SK-N-MC (cell line): ENCODE data around the gene TMEM223.
"Not testable (repeated sequence)": the region's sequence is repeated elsewhere in the genome, so short reads cannot be mapped to it uniquely, and the experiment has no call there.

Experiments
- DNase-seq: peaks from one replicate; pipeline ENCODE4 v3.0.0-alpha.2; 2011; ENCODE audit warnings: low read depth, low spot score
- H3K27ac ChIP-seq: fragments of 200-600 bp; sonication (generic); 2 replicates; pipeline ENCODE4 v1.5.1; 2016; ENCODE audit warnings: mixed run types
- H3K36me3 ChIP-seq: fragments of 200-600 bp; sonication (generic); 2 replicates; pipeline ENCODE4 v1.6.1; 2017; ENCODE audit warnings: antibody characterized with exemption, low read length, mixed read lengths; ENCODE audit not compliant: insufficient read depth
- H3K4me3 ChIP-seq: fragments of 200-600 bp; sonication (generic); 2 replicates; pipeline ENCODE4 v1.5.1; 2016
- H3K9ac ChIP-seq: fragments of 200-600 bp; sonication (generic); 2 replicates; pipeline ENCODE4 v1.8.0; 2017; ENCODE audit warnings: mixed run types, mixed read lengths; ENCODE audit not compliant: insufficient read length
- H3K9me3 ChIP-seq: fragments of 200-600 bp; sonication (generic); 2 replicates; pipeline ENCODE4 v1.6.1; 2017; ENCODE audit warnings: low read depth, mild to moderate bottlenecking, antibody characterized with exemption, low read length, moderate library complexity, mixed read lengths
- EZH2 ChIP-seq: fragments of 200-600 bp; sonication (generic); IDR thresholded peaks from one replicate; pipeline ENCODE4 v1.6.1; 2017; ENCODE audit warnings: antibody characterized with exemption
- FOXP2 ChIP-seq: optimal IDR thresholded peaks from 2 replicates; pipeline ENCODE3; 2011; ENCODE audit warnings: mild to moderate bottlenecking, moderate library complexity; ENCODE audit not compliant: insufficient read depth; ENCODE audit errors: extremely low read length, control extremely low read depth
- POLR2AphosphoS5 ChIP-seq: IDR thresholded peaks from 2 replicates; pipeline ENCODE4 v1.6.1; 2012; ENCODE audit warnings: mild to moderate bottlenecking, low read depth, low read length, borderline replicate concordance

TMEM223 gene

GRCh38 chr11:62771144-62772021 is 20.4 kb downstream of the TMEM223 start, which contains the start of gene TAF6L:
Gene TAF6L, plus strand, starts transcription at chr11:62771396. Its CDS starts 4,388 bp downstream, at chr11:62775784.
- Histone ChIP-seq H3K9ac (peak within 1 kb of the TSS; percentile 86), H3K9me3 (no peaks in the 10 kb centered on the region), H3K4me3 (peak within 1 kb of the TSS; percentile 93), H3K27ac (peak within 1 kb of the TSS; percentile 87), H3K36me3 (peaks cover 28% of the 10 kb centered on the region; the same call in 1 of the 2 replicates)
- TF ChIP-seq FOXP2: no peak
- TF ChIP-seq EZH2: no peak
- TF ChIP-seq POLR2AphosphoS5: peak; percentile 75; the same call in 1 of the 2 replicates
- DNase-seq: peak; percentile 80

- DNase-seq: no peak
- H3K9ac ChIP-seq: peak overlapping the region; percentile 82
- H3K9me3 ChIP-seq: no peaks in the 10 kb centered on the region
- H3K27ac ChIP-seq: peak overlapping the region; percentile 87
- peaks cover 26% of the 10 kb centered on the region; the same call in 1 of the 2 replicates for H3K36me3 ChIP-seq
- H3K4me3 ChIP-seq: peak overlapping the region; percentile 93
- TF ChIP-seq POLR2AphosphoS5 (no peak), EZH2 (no peak), FOXP2 (no peak)
These were observed 21.0 kb downstream of the TMEM223 start for GRCh38 chr11:62770778-62771143.

GRCh38 chr11:62760867-62761227 is 31.0 kb downstream of the TMEM223 start:
- H3K9ac ChIP-seq, H3K9me3 ChIP-seq, DNase-seq, H3K27ac ChIP-seq, H3K36me3 ChIP-seq: not testable (repeated sequence)
- peak overlapping the region; percentile 99 for H3K4me3 ChIP-seq

- no peak overlapping the region for H3K9ac ChIP-seq
- no peak for DNase-seq
- TF ChIP-seq POLR2AphosphoS5 (no peak), FOXP2 (no peak), EZH2 (no peak)
- H3K4me3 ChIP-seq: no peak overlapping the region
- peaks cover 5% of the 10 kb centered on the region; the same call in 1 of the 2 replicates for H3K36me3 ChIP-seq
- no peaks in the 10 kb centered on the region for H3K9me3 ChIP-seq
- H3K27ac ChIP-seq: no peak overlapping the region
These were observed 33.7 kb downstream of the TMEM223 start for GRCh38 chr11:62757846-62758788.

- no peak for DNase-seq
- Histone ChIP-seq H3K27ac (no peak overlapping the region), H3K9me3 (no peaks in the 10 kb centered on the region), H3K36me3 (peaks cover 4% of the 10 kb centered on the region; the same call in 1 of the 2 replicates), H3K4me3 (no peak overlapping the region), H3K9ac (no peak overlapping the region)
- TF ChIP-seq FOXP2: no peak
- no peak for TF ChIP-seq EZH2
- TF ChIP-seq POLR2AphosphoS5: no peak
These were observed 36.7 kb downstream of the TMEM223 start for GRCh38 chr11:62755086-62755615.

GRCh38 chr11:62753736-62754603 is 37.8 kb downstream of the TMEM223 start, which contains the start of gene ZBTB3:
Gene ZBTB3, minus strand, starts transcription at chr11:62754160. Its CDS starts 496 bp downstream, at chr11:62753664.
- H3K4me3 ChIP-seq: peak within 1 kb of the TSS; percentile 100
- no peaks in the 10 kb centered on the region for H3K9me3 ChIP-seq
- peak; percentile 97 for DNase-seq
- peak; percentile 29 for TF ChIP-seq FOXP2
- peak; percentile 84 for TF ChIP-seq POLR2AphosphoS5
- no peak for TF ChIP-seq EZH2
- peaks cover 4% of the 10 kb centered on the region; the same call in 1 of the 2 replicates for H3K36me3 ChIP-seq
- peak within 1 kb of the TSS; percentile 96 for H3K27ac ChIP-seq
- peak within 1 kb of the TSS; percentile 91 for H3K9ac ChIP-seq

GRCh38 chr11:62752994-62753735 is 38.6 kb downstream of the TMEM223 start:
- Histone ChIP-seq H3K27ac (peak overlapping the region; percentile 96), H3K36me3 (peaks cover 4% of the 10 kb centered on the region; the same call in 1 of the 2 replicates), H3K9ac (peak overlapping the region; percentile 91), H3K9me3 (no peaks in the 10 kb centered on the region), H3K4me3 (peak overlapping the region; percentile 100)
- TF ChIP-seq POLR2AphosphoS5 (no peak), FOXP2 (no peak), EZH2 (no peak)
- DNase-seq: no peak
